Measurements from ENCODE around the gene CCNY.

The CCNY gene

GRCh38 chr10:35520996-35521395 lies 184.7 kb downstream of the CCNY start:
- DNase-seq = no peak
- peaks cover 0 to 14% of the 10 kb centered on the region in 2 experiments for H3K36me3 ChIP-seq (ENCODE audit: control insufficient read depth in 1 of 2, insufficient read depth in 2 of 2, low read depth in 1 of 2, low read length in 2 of 2)
- H3K18ac ChIP-seq (ENCODE audit: low read depth in 1 of 2, low read length in 2 of 2) = no peak overlapping the region
- H3K9ac ChIP-seq (ENCODE audit: low read length) = no peak overlapping the region
- no peaks in the 10 kb centered on the region for H3K9me3 ChIP-seq (ENCODE audit: control insufficient read depth, low read length)
- no peak overlapping the region for H2BK120ac ChIP-seq (ENCODE audit: low read depth, low read length)
- H2AFZ ChIP-seq (ENCODE audit: low read depth, low read length) = no peak overlapping the region
- no peak overlapping the region for H2BK5ac ChIP-seq (ENCODE audit: low read depth, low read length, poor library complexity, severe bottlenecking)
- H4K91ac ChIP-seq (ENCODE audit: low read length) = no peak overlapping the region
- H3K4me3 ChIP-seq (ENCODE audit: insufficient read depth in 1 of 2, low read depth in 1 of 2, low read length in 2 of 2) = no peak overlapping the region
- no peak overlapping the region for H2BK15ac ChIP-seq (ENCODE audit: low read depth, poor library complexity, severe bottlenecking)
- H3K27me3 ChIP-seq (ENCODE audit: control insufficient read depth in 1 of 2, insufficient read depth in 1 of 2, low read length in 2 of 2) = no peaks in the 10 kb centered on the region
- no peak overlapping the region for H3K27ac ChIP-seq (ENCODE audit: low read length, poor library complexity, severe bottlenecking)
- H2BK12ac ChIP-seq (ENCODE audit: low read length in 2 of 2) = no peak overlapping the region
- H3K4me1 ChIP-seq (ENCODE audit: control insufficient read depth, insufficient read depth, low read depth, low read length) = peaks cover 3% of the 10 kb centered on the region
- no peak overlapping the region for H3K4ac ChIP-seq (ENCODE audit: low read depth in 1 of 2, low read length in 2 of 2)
- no peak overlapping the region for H2AK5ac ChIP-seq (ENCODE audit: low read length, severe bottlenecking)
- no peak overlapping the region for H3K23ac ChIP-seq (ENCODE audit: low read length in 2 of 2)
- H3K14ac ChIP-seq (ENCODE audit: low read length in 2 of 2) = no peak overlapping the region
- peaks cover 46% of the 10 kb centered on the region for H3K79me1 ChIP-seq (replicated peaks; ENCODE audit: low read length, poor library complexity, severe bottlenecking)
- 94% methylated on average over 3 of the region's 3 CpGs for WGBS
- no peak overlapping the region for H3K4me2 ChIP-seq (ENCODE audit: low read length, poor library complexity, severe bottlenecking)
- H4K8ac ChIP-seq (ENCODE audit: low read length) = no peak overlapping the region

GRCh38 chr10:35523670-35524225 lies 187.4 kb downstream of the CCNY start:
- Histone ChIP-seq H3K4me1 (ENCODE audit: control insufficient read depth, insufficient read depth, low read depth, low read length) (no peaks in the 10 kb centered on the region), H2BK15ac (ENCODE audit: low read depth, poor library complexity, severe bottlenecking) (no peak overlapping the region), H3K4me3 (ENCODE audit: insufficient read depth in 1 of 2, low read depth in 1 of 2, low read length in 2 of 2) (no peak overlapping the region), H2BK12ac (ENCODE audit: low read length in 2 of 2) (no peak overlapping the region), H2AK5ac (ENCODE audit: low read length, severe bottlenecking) (no peak overlapping the region), H3K23ac (ENCODE audit: low read length in 2 of 2) (no peak overlapping the region), H3K9me3 (ENCODE audit: control insufficient read depth, low read length) (no peaks in the 10 kb centered on the region), H3K4me2 (ENCODE audit: low read length, poor library complexity, severe bottlenecking) (no peak overlapping the region), H3K9ac (ENCODE audit: low read length) (no peak overlapping the region), H4K91ac (ENCODE audit: low read length) (no peak overlapping the region), H4K8ac (ENCODE audit: low read length) (no peak overlapping the region), H3K79me1 (replicated peaks; ENCODE audit: low read length, poor library complexity, severe bottlenecking) (peaks cover 45% of the 10 kb centered on the region), H2BK120ac (ENCODE audit: low read depth, low read length) (no peak overlapping the region), H2BK5ac (ENCODE audit: low read depth, low read length, poor library complexity, severe bottlenecking) (no peak overlapping the region), H3K27ac (ENCODE audit: low read length, poor library complexity, severe bottlenecking) (no peak overlapping the region), H3K18ac (ENCODE audit: low read depth in 1 of 2, low read length in 2 of 2) (no peak overlapping the region), H3K14ac (ENCODE audit: low read length in 2 of 2) (no peak overlapping the region), H2AFZ (ENCODE audit: low read depth, low read length) (no peak overlapping the region), H3K4ac (ENCODE audit: low read depth in 1 of 2, low read length in 2 of 2) (no peak overlapping the region), H3K36me3 (ENCODE audit: control insufficient read depth in 1 of 2, insufficient read depth in 2 of 2, low read depth in 1 of 2, low read length in 2 of 2) (peaks cover 4 to 10% of the 10 kb centered on the region in 2 experiments), H3K27me3 (ENCODE audit: control insufficient read depth in 1 of 2, insufficient read depth in 1 of 2, low read length in 2 of 2) (no peaks in the 10 kb centered on the region)
- DNase-seq = no peak
- WGBS = 89% methylated on average over 3 of the region's 3 CpGs

- Histone ChIP-seq H2BK120ac (ENCODE audit: low read depth, low read length) (no peak overlapping the region), H2AK5ac (ENCODE audit: low read length, severe bottlenecking) (no peak overlapping the region), H3K18ac (ENCODE audit: low read depth in 1 of 2, low read length in 2 of 2) (no peak overlapping the region), H2AFZ (ENCODE audit: low read depth, low read length) (no peak overlapping the region), H4K91ac (ENCODE audit: low read length) (no peak overlapping the region), H3K4me2 (ENCODE audit: low read length, poor library complexity, severe bottlenecking) (no peak overlapping the region), H3K9ac (ENCODE audit: low read length) (no peak overlapping the region), H2BK5ac (ENCODE audit: low read depth, low read length, poor library complexity, severe bottlenecking) (no peak overlapping the region), H3K23ac (ENCODE audit: low read length in 2 of 2) (no peak overlapping the region), H4K8ac (ENCODE audit: low read length) (no peak overlapping the region), H3K4ac (ENCODE audit: low read depth in 1 of 2, low read length in 2 of 2) (no peak overlapping the region), H3K14ac (ENCODE audit: low read length in 2 of 2) (no peak overlapping the region), H3K9me3 (ENCODE audit: control insufficient read depth, low read length) (no peaks in the 10 kb centered on the region), H3K4me3 (ENCODE audit: insufficient read depth in 1 of 2, low read depth in 1 of 2, low read length in 2 of 2) (no peak overlapping the region), H3K4me1 (ENCODE audit: control insufficient read depth, insufficient read depth, low read depth, low read length) (no peaks in the 10 kb centered on the region), H3K27ac (ENCODE audit: low read length, poor library complexity, severe bottlenecking) (no peak overlapping the region), H3K36me3 (ENCODE audit: control insufficient read depth in 1 of 2, insufficient read depth in 2 of 2, low read depth in 1 of 2, low read length in 2 of 2) (peaks cover 11 to 25% of the 10 kb centered on the region in 2 experiments), H2BK15ac (ENCODE audit: low read depth, poor library complexity, severe bottlenecking) (no peak overlapping the region), H3K27me3 (ENCODE audit: control insufficient read depth in 1 of 2, insufficient read depth in 1 of 2, low read length in 2 of 2) (no peaks in the 10 kb centered on the region), H3K79me1 (replicated peaks; ENCODE audit: low read length, poor library complexity, severe bottlenecking) (peaks cover 30% of the 10 kb centered on the region), H2BK12ac (ENCODE audit: low read length in 2 of 2) (no peak overlapping the region)
- WGBS = 94% methylated on average over 4 of the region's 9 CpGs
- no peak for DNase-seq
Observed at GRCh38 chr10:35526746-35527145, 190.4 kb downstream of the CCNY start.

- no peak for DNase-seq
- Histone ChIP-seq H3K4ac (ENCODE audit: low read depth in 1 of 2, low read length in 2 of 2) (no peak overlapping the region), H3K14ac (ENCODE audit: low read length in 2 of 2) (no peak overlapping the region), H2AFZ (ENCODE audit: low read depth, low read length) (no peak overlapping the region), H3K27me3 (ENCODE audit: control insufficient read depth in 1 of 2, insufficient read depth in 1 of 2, low read length in 2 of 2) (no peaks in the 10 kb centered on the region), H3K9ac (ENCODE audit: low read length) (no peak overlapping the region), H3K9me3 (ENCODE audit: control insufficient read depth, low read length) (peaks cover 3% of the 10 kb centered on the region), H3K36me3 (ENCODE audit: control insufficient read depth in 1 of 2, insufficient read depth in 2 of 2, low read depth in 1 of 2, low read length in 2 of 2) (peaks cover 39 to 72% of the 10 kb centered on the region in 2 experiments), H2AK5ac (ENCODE audit: low read length, severe bottlenecking) (no peak overlapping the region), H3K4me2 (ENCODE audit: low read length, poor library complexity, severe bottlenecking) (no peak overlapping the region), H2BK120ac (ENCODE audit: low read depth, low read length) (no peak overlapping the region), H3K18ac (ENCODE audit: low read depth in 1 of 2, low read length in 2 of 2) (no peak overlapping the region), H3K4me1 (ENCODE audit: control insufficient read depth, insufficient read depth, low read depth, low read length) (no peaks in the 10 kb centered on the region), H3K23ac (ENCODE audit: low read length in 2 of 2) (no peak overlapping the region), H3K27ac (ENCODE audit: low read length, poor library complexity, severe bottlenecking) (no peak overlapping the region), H3K79me1 (replicated peaks; ENCODE audit: low read length, poor library complexity, severe bottlenecking) (peaks cover 31% of the 10 kb centered on the region), H2BK12ac (ENCODE audit: low read length in 2 of 2) (no peak overlapping the region), H3K4me3 (ENCODE audit: insufficient read depth in 1 of 2, low read depth in 1 of 2, low read length in 2 of 2) (no peak overlapping the region), H2BK15ac (ENCODE audit: low read depth, poor library complexity, severe bottlenecking) (no peak overlapping the region), H4K91ac (ENCODE audit: low read length) (no peak overlapping the region), H2BK5ac (ENCODE audit: low read depth, low read length, poor library complexity, severe bottlenecking) (no peak overlapping the region), H4K8ac (ENCODE audit: low read length) (no peak overlapping the region)
- WGBS = 93% methylated on average over 5 of the region's 5 CpGs
Observed at GRCh38 chr10:35532141-35532540, 195.8 kb downstream of the CCNY start.
